ENCODE measurements around the gene RPTOR.

The RPTOR gene

GRCh38 chr17:80848449-80849102, 303.9 kb downstream of the RPTOR start:
- Histone ChIP-seq H3K4me2 (ENCODE audit: low read length) (no peak overlapping the region), H3K27me3 (ENCODE audit: control insufficient read depth, insufficient read depth, low read length) (no peaks in the 10 kb centered on the region), H3K4me3 (ENCODE audit: low read depth, low read length) (no peak overlapping the region), H3K27ac (no peak overlapping the region), H3K36me3 (ENCODE audit: control insufficient read depth, insufficient read depth, low read length) (no peaks in the 10 kb centered on the region), H3K9me3 (ENCODE audit: control insufficient read depth, low read length) (no peaks in the 10 kb centered on the region), H3K79me2 (no peaks in the 10 kb centered on the region), H3K4me1 (no peaks in the 10 kb centered on the region), H2AFZ (no peak overlapping the region), H3K9ac (no peak overlapping the region)
- no peak for TF ChIP-seq CTCF (IDR thresholded peaks at IDR 0.05)

GRCh38 chr17:80849119-80849518, 304.5 kb downstream of the RPTOR start:
- H3K4me2 ChIP-seq (ENCODE audit: low read length): no peak overlapping the region
- H3K4me1 ChIP-seq: no peaks in the 10 kb centered on the region
- no peak overlapping the region for H3K4me3 ChIP-seq (ENCODE audit: low read depth, low read length)
- no peak for TF ChIP-seq CTCF (IDR thresholded peaks at IDR 0.05)
- no peaks in the 10 kb centered on the region for H3K79me2 ChIP-seq
- H3K9me3 ChIP-seq (ENCODE audit: control insufficient read depth, low read length): no peaks in the 10 kb centered on the region
- no peak overlapping the region for H2AFZ ChIP-seq
- no peak overlapping the region for H3K9ac ChIP-seq
- no peaks in the 10 kb centered on the region for H3K36me3 ChIP-seq (ENCODE audit: control insufficient read depth, insufficient read depth, low read length)
- H3K27ac ChIP-seq: no peak overlapping the region
- H3K27me3 ChIP-seq (ENCODE audit: control insufficient read depth, insufficient read depth, low read length): no peaks in the 10 kb centered on the region

GRCh38 chr17:80850109-80850508, 305.5 kb downstream of the RPTOR start:
- Histone ChIP-seq H3K4me1 (no peaks in the 10 kb centered on the region), H3K4me2 (ENCODE audit: low read length) (no peak overlapping the region), H3K27me3 (ENCODE audit: control insufficient read depth, insufficient read depth, low read length) (no peaks in the 10 kb centered on the region), H3K36me3 (ENCODE audit: control insufficient read depth, insufficient read depth, low read length) (no peaks in the 10 kb centered on the region), H3K27ac (no peak overlapping the region), H3K79me2 (no peaks in the 10 kb centered on the region), H3K4me3 (ENCODE audit: low read depth, low read length) (no peak overlapping the region), H2AFZ (no peak overlapping the region), H3K9ac (no peak overlapping the region), H3K9me3 (ENCODE audit: control insufficient read depth, low read length) (no peaks in the 10 kb centered on the region)
- TF ChIP-seq CTCF (IDR thresholded peaks at IDR 0.05): no peak

- Histone ChIP-seq H3K4me2 (ENCODE audit: low read length) (no peak overlapping the region), H2AFZ (no peak overlapping the region), H3K4me1 (no peaks in the 10 kb centered on the region), H3K27ac (no peak overlapping the region), H3K4me3 (ENCODE audit: low read depth, low read length) (no peak overlapping the region), H3K27me3 (ENCODE audit: control insufficient read depth, insufficient read depth, low read length) (no peaks in the 10 kb centered on the region), H3K36me3 (ENCODE audit: control insufficient read depth, insufficient read depth, low read length) (no peaks in the 10 kb centered on the region), H3K79me2 (no peaks in the 10 kb centered on the region), H3K9ac (no peak overlapping the region), H3K9me3 (ENCODE audit: control insufficient read depth, low read length) (no peaks in the 10 kb centered on the region)
- no peak for TF ChIP-seq CTCF (IDR thresholded peaks at IDR 0.05)
Measured at GRCh38 chr17:80850817-80851216, 306.2 kb downstream of the RPTOR start.

GRCh38 chr17:80851277-80851925, 306.8 kb downstream of the RPTOR start:
- no peaks in the 10 kb centered on the region for H3K36me3 ChIP-seq (ENCODE audit: control insufficient read depth, insufficient read depth, low read length)
- H3K9ac ChIP-seq: no peak overlapping the region
- H3K27ac ChIP-seq: no peak overlapping the region
- H3K9me3 ChIP-seq (ENCODE audit: control insufficient read depth, low read length): no peaks in the 10 kb centered on the region
- TF ChIP-seq CTCF (IDR thresholded peaks at IDR 0.05): no peak
- no peak overlapping the region for H3K4me2 ChIP-seq (ENCODE audit: low read length)
- no peaks in the 10 kb centered on the region for H3K79me2 ChIP-seq
- no peak overlapping the region for H2AFZ ChIP-seq
- no peaks in the 10 kb centered on the region for H3K27me3 ChIP-seq (ENCODE audit: control insufficient read depth, insufficient read depth, low read length)
- H3K4me3 ChIP-seq (ENCODE audit: low read depth, low read length): no peak overlapping the region
- H3K4me1 ChIP-seq: no peaks in the 10 kb centered on the region

Data from parathyroid adenoma (tissue), 2 donors.